Amniotic stem cell (primary cell): ENCODE measurements around the gene OR2V1.
"Not testable (repeated sequence)": the region's sequence is repeated elsewhere in the genome, so short reads cannot be mapped to it uniquely, and the experiment has no call there.

Experiments
- DNase-seq: peaks from one replicate; lab custom pipeline; 2025; lab: John Stamatoyannopoulos, UW

OR2V1 gene

GRCh38 chr5:181160152-181160754, 29.3 kb upstream of the OR2V1 start:
- peak; percentile 44 for DNase-seq

- DNase-seq, result peak; percentile 56
Observed at GRCh38 chr5:181159286-181160151, 28.6 kb upstream of the OR2V1 start.

- no peak for DNase-seq
Observed at GRCh38 chr5:181158869-181159268, 27.9 kb upstream of the OR2V1 start.

GRCh38 chr5:181156758-181157157, 25.8 kb upstream of the OR2V1 start:
- DNase-seq, result no peak

- DNase-seq, result no peak
Observed at GRCh38 chr5:181153814-181154213, 22.8 kb upstream of the OR2V1 start.

GRCh38 chr5:181152406-181152805, 21.4 kb upstream of the OR2V1 start:
- DNase-seq, result no peak

- no peak for DNase-seq
Observed at GRCh38 chr5:181151146-181151545, 20.2 kb upstream of the OR2V1 start.

GRCh38 chr5:181149806-181150733, 19.1 kb upstream of the OR2V1 start:
- no peak for DNase-seq

- DNase-seq, result no peak
Observed at GRCh38 chr5:181149355-181149754, 18.4 kb upstream of the OR2V1 start.

- DNase-seq, result not testable (repeated sequence)
Observed at GRCh38 chr5:181146927-181147636, 16.1 kb upstream of the OR2V1 start, which contains the start of gene OR2V2. Gene OR2V2, plus strand, starts transcription at chr5:181147586. Its CDS starts 7,357 bp downstream, at chr5:181154943.

GRCh38 chr5:181145133-181145532, 14.2 kb upstream of the OR2V1 start:
- DNase-seq, result no peak

GRCh38 chr5:181142054-181142453, 11.1 kb upstream of the OR2V1 start:
- no peak for DNase-seq

- DNase-seq, result no peak
Observed at GRCh38 chr5:181140766-181141165, 9.8 kb upstream of the OR2V1 start.

- no peak for DNase-seq
Observed at GRCh38 chr5:181138258-181138657, 7.3 kb upstream of the OR2V1 start.

- no peak for DNase-seq
Observed at GRCh38 chr5:181136361-181136955, 5.5 kb upstream of the OR2V1 start.

GRCh38 chr5:181134259-181134658, 3.3 kb upstream of the OR2V1 start:
- DNase-seq, result no peak

- DNase-seq, result peak; percentile 33
Observed at GRCh38 chr5:181133610-181134231, 2.8 kb upstream of the OR2V1 start.

- no peak for DNase-seq
Observed at GRCh38 chr5:181133083-181133482, 2.1 kb upstream of the OR2V1 start.

- no peak for DNase-seq
Observed at GRCh38 chr5:181131514-181131913, 545 bp upstream of the OR2V1 start.

GRCh38 chr5:181130081-181130480, 888 bp downstream of the OR2V1 start:
- not testable (repeated sequence) for DNase-seq

GRCh38 chr5:181129601-181130000, 1.4 kb downstream of the OR2V1 start:
- no peak for DNase-seq
